ENCODE results near the gene DAG1. TPM values are rescaled to one million over a fixed set of nuclear protein-coding genes. Genes with fewer than 3 reads are reported as not detected.

DAG1 gene
- total RNA-seq, 4 donors from 2014 or later = 11.6 to 79.2 (median 62.6) TPM

DNA sequence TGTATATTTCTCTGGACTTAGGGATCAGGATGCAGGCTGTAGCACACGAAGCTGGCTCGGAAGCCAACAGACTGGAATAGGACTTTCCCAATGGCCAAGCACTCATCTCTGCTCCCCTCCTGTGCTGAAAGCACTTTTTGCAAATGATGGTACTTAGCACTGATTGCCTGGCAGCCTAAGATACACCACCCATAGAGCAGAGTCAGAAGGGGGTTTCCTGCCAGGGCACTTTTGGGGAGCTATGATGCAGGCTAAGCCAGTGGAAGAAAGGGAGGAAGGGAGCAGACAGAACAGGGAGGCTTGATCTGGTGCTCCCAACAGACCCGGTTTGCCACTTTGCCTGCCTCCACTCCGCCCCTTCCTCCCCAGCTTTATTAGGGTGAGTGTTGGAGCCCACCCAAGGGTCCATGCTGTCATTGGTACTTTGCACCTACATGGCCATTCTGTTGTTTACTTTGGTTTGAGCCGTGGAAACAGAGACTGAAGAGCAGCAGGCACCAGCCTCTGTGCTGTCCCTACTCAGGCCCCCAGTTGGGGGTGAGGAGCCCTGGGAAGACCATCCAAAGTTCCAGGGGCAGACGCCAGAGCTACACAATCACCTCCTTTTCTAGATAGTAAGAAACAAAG, 100.1 kb downstream of the DAG1 start:
- H3K4me3 ChIP-seq = no peak overlapping the region
- H3K36me3 ChIP-seq = no peaks in the 10 kb centered on the region
- H3K9me3 ChIP-seq = no peaks in the 10 kb centered on the region
- H3K27me3 ChIP-seq = no peaks in the 10 kb centered on the region
- H3K4me1 ChIP-seq = no peaks in the 10 kb centered on the region
- DNase-seq = peak in 1 of 3 donors; percentile 2
- TF ChIP-seq POLR2A (IDR thresholded peaks at IDR 0.05) = no peak
- no peak overlapping the region for H3K27ac ChIP-seq

DNA sequence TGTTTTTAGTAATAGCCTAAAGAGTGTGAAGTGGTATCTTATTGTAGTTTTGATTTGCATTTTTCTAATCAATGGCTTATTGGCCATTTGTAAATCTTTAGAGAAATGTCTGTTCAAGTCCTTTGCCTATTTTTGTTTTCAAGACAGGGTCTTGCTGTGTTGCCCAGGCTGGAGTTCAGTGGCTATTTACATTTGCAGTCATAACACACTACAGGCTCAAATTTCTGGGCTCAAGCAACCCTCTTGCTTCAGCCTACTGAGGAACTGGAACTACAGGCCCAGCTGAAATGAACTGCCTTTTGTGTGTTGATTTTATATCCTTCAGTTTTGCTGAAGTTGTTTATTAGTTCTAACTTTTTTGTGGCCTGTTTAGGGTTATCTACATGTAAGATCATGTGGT, 112.1 kb downstream of the DAG1 start:
- Histone ChIP-seq H3K4me1 (no peaks in the 10 kb centered on the region), H3K36me3 (no peaks in the 10 kb centered on the region), H3K27me3 (no peaks in the 10 kb centered on the region), H3K4me3 (no peak overlapping the region), H3K27ac (no peak overlapping the region), H3K9me3 (no peaks in the 10 kb centered on the region)
- TF ChIP-seq, protein P1, sequence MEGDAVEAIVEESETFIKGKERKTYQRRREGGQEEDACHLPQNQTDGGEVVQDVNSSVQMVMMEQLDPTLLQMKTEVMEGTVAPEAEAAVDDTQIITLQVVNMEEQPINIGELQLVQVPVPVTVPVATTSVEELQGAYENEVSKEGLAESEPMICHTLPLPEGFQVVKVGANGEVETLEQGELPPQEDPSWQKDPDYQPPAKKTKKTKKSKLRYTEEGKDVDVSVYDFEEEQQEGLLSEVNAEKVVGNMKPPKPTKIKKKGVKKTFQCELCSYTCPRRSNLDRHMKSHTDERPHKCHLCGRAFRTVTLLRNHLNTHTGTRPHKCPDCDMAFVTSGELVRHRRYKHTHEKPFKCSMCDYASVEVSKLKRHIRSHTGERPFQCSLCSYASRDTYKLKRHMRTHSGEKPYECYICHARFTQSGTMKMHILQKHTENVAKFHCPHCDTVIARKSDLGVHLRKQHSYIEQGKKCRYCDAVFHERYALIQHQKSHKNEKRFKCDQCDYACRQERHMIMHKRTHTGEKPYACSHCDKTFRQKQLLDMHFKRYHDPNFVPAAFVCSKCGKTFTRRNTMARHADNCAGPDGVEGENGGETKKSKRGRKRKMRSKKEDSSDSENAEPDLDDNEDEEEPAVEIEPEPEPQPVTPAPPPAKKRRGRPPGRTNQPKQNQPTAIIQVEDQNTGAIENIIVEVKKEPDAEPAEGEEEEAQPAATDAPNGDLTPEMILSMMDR (IDR thresholded peaks at IDR 0.05) = no peak
- no peak for TF ChIP-seq POLR2A (IDR thresholded peaks at IDR 0.05)
- DNase-seq = no peak

Small RNA genes within 50 kb of the gene (small RNA-seq; reads per million reads assigned to genes)
- 0 reads per million in 2 donors for gene RNA5SP130

Other genes starting within 250 kb of the DAG1 start
- 10 to 100 TPM in 1 of 4 donors, 1 to 10 TPM in 3; 4.4 to 24.8 (median 5.3) TPM for gene C3orf62, start 193.0 kb upstream of the DAG1 start, total RNA-seq
- 100 to 1,000 TPM in 1 of 4 donors, 10 to 100 TPM in 3; 26.3 to 106 (median 47.5) TPM for gene USP4, start 130.2 kb upstream of the DAG1 start, total RNA-seq
- 100 to 1,000 TPM; 104 to 161 (median 130) TPM for gene GPX1, start 111.9 kb upstream of the DAG1 start, total RNA-seq
- gene RHOA, start 58.3 kb upstream of the DAG1 start, total RNA-seq = 100 to 1,000 TPM; 223 to 294 (median 274) TPM
- 10 to 100 TPM; 12.4 to 56.4 (median 40.9) TPM for gene TCTA, start 57.8 kb upstream of the DAG1 start, total RNA-seq
- 10 to 100 TPM; 13.3 to 32.9 (median 25.1) TPM for gene AMT, start 47.8 kb upstream of the DAG1 start, total RNA-seq
- 1 to 10 TPM in 3 of 4 donors, not detected in 1; 2.0 to 7.7 (median 7.6) TPM for gene NICN1, start 40.9 kb upstream of the DAG1 start, total RNA-seq
- gene BSN, start 84.2 kb downstream of the DAG1 start, total RNA-seq = 1 to 10 TPM in 1 of 4 donors, under 1 TPM in 3; 0.18 to 3.3 (median 0.85) TPM
- 100 to 1,000 TPM in 3 of 4 donors, 10 to 100 TPM in 1; 99.0 to 170 (median 119) TPM for gene APEH, start 204.1 kb downstream of the DAG1 start, total RNA-seq
- 100 to 1,000 TPM in 2 of 4 donors, 10 to 100 TPM in 2; 52.0 to 156 (median 93.3) TPM for gene MST1, start 219.2 kb downstream of the DAG1 start, total RNA-seq
- gene RNF123, start 219.3 kb downstream of the DAG1 start, total RNA-seq = 100 to 1,000 TPM in 1 of 4 donors, 10 to 100 TPM in 3; 74.3 to 101 (median 84.3) TPM
- 1 to 10 TPM; 1.2 to 3.5 (median 2.9) TPM for gene AMIGO3, start 249.4 kb downstream of the DAG1 start, total RNA-seq